HG03469 (cell line): ENCODE measurements around the gene KCTD4.
"Not testable (repeated sequence)": the region's sequence is repeated elsewhere in the genome, so short reads cannot be mapped to it uniquely, and the experiment has no call there.

Experiments used
- ATAC-seq: cut with Tn5 transposase; IDR thresholded peaks from one replicate; pipeline ENCODE4 v1.9.1; 2021; ENCODE audit warnings: mild to moderate bottlenecking, moderate library complexity, moderate number of reproducible peaks; ENCODE audit not compliant: unreplicated experiment

The KCTD4 gene

DNA sequence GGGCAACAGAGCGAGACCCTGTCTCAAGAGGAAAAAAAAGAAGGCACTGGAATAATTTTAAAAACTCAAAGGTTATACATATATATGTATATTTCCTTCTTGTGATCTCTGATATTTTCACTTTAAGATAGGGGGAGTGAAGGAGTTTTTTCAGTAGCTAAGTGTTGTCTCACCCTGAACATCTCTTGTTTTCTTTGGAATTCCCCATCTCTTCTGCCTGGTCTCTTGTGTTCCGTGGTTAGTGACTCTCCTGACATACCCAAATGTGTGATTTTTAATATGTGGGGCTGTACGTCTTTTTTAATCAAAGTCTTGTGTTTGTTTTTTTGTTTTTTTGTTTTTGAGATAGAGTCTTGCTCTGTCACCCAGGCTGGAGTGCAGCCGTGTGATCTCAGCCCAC lies 15.3 kb upstream of the KCTD4 start:
- no peak for ATAC-seq

DNA sequence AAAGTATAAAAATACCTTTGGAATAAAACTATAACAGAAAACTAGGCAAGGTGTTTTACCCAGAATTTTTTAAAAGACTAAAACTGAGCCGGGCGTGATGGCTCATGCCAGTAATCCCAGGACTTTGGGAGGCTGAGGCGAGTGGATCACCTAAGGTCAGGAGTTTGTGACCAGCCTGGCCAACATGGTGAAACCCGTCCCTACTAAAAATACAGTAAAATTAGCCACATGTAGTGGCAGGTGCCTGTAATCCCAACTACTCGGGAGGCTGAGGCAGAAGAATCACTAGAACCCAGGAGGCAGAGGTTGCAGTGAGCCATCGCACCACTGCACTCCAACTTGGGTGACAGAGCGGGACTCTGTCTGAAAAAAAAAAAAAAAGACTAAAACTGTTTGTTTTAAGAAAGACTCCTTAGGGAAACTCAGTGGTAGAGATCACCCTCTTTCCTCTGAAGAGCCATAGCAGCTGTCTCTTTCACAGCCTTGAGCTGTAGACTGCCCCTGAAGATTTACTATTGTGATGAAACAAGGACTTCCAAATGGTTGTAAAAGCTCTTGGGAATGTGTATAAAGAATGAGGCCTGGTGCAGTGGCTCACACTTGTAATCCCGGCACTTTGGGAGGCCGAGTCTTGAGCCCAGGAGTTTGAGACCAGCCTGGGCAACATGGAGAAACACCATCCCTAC lies 14.7 kb upstream of the KCTD4 start:
- no peak for ATAC-seq

DNA sequence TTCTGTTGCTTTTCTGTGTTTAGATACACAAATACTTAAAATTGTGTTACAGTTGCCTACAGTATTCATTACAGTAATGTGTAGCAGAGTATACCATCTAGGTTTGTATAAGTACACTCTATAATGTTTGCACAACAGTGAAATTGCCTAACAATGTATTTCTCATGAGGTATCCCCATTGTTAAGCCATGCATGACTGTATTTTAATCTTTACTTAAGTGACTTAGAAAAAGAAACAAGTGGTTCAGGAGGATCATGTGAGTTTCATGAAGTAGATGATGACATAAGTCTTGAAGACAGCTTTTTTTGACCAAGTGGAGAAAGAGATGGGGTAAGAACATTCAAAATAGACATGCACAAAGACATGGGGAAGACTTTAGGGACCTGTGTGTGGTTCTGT lies 8.4 kb upstream of the KCTD4 start:
- ATAC-seq, result no peak

DNA sequence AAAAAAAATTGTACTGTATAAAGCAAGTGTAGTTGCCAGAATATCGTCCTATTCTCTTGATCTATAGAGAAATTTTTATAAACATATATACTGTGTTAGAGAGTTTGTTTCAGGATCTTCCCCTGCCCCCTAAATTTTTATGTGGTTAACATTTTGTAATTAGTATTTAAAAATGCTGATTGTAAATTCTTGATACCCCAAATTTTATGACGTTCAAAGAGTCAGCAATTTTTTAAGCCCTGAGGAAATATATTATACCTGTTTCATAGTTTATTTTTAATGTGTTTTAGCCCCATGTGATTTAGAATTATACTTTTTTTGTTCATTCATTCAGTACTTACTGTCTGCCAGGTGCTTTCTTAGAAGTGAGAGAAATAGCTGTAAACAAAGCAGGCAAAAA lies 7.3 kb upstream of the KCTD4 start:
- no peak for ATAC-seq

DNA sequence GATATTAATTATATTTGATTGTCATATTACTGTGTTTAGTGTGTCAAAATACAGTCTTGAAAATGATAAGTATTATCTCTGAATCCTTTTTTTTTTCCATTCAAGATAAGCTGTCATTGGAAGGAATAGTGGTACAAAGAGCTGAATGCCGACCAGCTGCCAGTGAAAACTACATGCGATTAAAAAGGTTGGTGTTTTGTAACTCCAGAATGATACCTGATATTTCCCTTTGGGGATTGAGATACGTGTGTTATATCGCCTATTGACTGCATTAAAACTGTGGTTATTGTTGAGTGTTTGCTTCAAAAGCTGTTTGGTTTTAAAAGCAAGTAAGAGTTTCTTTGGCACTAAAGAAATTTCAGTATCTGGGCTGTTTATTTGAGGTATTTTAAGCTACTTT lies 6.5 kb upstream of the KCTD4 start:
- ATAC-seq, result no peak

DNA sequence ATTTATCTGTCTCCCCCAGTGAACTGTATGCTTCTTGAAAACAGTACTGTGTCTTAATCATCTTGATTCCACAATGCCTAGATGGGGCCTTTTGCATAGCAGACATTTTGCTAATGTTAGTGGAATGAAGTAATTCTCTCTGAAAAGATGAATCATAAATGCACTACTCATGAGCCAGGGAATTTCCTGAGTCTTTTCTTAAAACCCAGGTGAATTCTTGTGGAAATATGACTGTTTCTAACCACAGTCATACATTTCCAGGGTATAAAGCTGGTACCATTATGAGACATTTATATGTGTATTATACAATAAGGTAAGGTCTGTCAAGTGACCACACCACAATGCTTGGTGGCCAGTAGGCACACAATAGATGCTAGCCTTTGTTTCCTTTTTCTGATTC lies 5.5 kb upstream of the KCTD4 start:
- ATAC-seq, result no peak

DNA sequence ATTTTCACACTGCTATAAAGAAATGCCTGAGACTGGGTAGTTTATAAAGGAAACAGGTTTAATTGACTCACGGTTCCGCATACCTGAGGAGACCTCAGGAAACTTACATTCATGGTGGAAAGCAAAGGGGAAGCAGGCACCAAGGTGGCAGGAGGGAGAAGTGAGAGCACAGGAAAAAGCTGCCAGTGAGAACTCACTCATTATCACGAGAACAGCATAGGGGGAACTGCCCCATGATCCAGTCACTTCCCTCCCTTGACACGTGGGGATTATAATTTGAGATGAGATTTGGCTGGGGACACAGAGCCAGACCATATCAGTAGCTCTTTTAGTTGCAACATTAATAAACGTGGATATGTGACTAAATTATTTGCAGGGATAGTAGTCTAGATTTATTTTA lies 4.3 kb upstream of the KCTD4 start:
- ATAC-seq, result no peak

DNA sequence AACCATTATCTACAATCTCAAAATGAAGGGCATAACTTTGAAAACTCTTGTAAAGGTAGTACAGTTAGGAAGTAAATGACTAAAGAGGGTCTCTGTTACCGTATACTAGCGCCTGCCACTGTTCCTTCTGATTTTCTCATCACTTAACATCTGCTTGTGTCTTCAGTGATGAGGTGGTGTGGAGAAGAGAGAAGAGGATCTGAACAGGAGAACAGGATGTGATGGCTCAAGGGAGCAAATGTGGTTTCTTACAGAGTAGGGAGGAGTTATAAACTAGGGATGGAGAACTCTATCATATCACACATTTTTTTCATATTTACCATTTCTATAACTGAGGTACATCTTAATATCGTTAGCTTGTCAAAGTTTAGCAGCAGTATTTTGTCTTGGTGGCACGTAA lies 1.1 kb downstream of the KCTD4 start:
- no peak for ATAC-seq

DNA sequence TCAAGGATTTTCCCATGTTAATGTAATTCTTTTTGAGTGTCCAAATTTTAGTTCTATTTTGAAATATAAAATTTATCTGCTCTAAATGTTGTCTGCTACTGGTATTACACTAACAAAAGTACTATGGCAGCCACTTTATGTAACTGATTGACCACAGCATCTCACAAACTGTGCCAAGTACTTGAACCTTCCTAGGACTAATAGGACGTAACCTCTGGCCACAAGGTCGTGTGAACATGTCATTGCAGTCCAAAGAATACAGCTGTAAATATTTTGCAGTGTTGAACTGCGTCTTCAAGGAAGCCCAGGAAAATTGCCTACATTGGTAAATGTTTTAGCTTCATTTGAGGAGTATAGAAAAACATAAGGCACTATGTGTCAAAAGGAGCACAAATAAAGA lies 1.9 kb downstream of the KCTD4 start:
- no peak for ATAC-seq

DNA sequence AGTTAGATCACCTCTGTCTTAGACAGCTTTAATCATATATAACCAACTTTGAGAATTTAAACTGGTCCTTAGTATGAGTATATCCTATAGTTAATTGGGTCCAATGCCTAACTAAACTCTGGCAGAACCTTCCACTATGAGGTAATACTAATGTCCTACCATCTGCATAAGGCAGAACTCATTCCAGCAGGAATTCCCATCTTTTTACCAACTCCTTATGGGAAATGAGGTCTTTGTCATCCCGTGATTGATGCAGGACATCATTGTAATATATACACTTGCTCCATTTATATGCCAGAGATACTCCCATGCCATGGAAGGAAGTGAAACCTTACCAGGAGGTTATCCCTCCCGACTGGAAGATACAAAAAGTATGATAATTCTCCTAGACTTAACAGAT lies 2.8 kb downstream of the KCTD4 start:
- ATAC-seq, result no peak

DNA sequence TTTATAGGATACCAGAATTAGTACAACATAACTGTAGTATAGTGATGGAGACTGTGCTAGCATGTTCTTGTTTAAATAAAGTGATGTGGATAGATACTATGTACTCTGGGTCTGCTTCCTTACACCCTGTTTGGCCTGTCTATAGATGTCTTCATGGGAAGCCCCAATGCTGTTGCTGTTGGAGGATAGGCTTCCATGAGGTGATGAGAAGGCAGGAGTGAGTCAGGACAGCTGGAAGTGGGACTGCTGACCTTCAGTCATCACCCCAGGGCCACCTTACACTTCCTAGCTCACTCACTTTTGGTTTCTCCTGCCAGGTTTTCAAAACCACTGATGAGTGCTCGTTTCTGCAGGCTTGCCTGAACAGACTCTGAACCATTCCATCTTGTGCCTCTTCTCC lies 4.2 kb downstream of the KCTD4 start:
- no peak for ATAC-seq

DNA sequence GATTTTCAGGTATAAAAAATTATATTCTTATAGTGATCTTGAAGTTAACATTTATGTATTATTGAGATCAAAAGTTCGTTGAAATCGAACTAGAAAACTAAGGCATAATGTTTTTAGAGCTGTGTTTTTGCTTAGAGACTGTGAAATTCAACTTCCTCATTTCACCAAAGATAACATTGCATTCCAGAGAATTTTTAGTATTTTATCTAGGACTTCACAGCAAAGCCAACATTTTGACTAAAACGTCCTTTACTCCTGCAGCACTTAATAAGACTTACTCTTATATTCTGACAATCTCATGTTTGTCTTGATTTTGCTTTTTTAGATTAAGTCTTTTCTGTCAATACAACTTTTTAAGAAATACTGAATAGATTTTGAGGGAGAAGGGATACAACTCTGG lies 4.7 kb downstream of the KCTD4 start:
- no peak for ATAC-seq

DNA sequence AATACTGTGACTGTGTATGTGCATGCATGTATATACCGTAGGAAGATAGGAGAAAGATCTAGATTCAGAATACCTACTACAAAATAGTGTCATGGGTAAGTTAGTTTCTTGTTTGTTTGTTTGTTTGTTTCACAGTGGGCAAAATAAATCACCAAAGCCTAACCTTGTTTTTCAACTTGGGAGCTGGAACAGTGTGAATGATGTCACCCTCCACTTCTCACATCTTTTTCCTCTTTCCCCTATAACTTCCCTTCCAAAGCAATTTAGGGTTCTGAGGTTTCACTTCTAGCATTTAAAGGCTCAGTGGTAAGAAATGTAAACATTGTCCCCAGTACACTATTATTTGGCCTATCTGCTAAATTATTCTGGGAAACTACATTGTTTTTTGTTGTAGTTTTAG lies 5.4 kb downstream of the KCTD4 start:
- ATAC-seq, result no peak

DNA sequence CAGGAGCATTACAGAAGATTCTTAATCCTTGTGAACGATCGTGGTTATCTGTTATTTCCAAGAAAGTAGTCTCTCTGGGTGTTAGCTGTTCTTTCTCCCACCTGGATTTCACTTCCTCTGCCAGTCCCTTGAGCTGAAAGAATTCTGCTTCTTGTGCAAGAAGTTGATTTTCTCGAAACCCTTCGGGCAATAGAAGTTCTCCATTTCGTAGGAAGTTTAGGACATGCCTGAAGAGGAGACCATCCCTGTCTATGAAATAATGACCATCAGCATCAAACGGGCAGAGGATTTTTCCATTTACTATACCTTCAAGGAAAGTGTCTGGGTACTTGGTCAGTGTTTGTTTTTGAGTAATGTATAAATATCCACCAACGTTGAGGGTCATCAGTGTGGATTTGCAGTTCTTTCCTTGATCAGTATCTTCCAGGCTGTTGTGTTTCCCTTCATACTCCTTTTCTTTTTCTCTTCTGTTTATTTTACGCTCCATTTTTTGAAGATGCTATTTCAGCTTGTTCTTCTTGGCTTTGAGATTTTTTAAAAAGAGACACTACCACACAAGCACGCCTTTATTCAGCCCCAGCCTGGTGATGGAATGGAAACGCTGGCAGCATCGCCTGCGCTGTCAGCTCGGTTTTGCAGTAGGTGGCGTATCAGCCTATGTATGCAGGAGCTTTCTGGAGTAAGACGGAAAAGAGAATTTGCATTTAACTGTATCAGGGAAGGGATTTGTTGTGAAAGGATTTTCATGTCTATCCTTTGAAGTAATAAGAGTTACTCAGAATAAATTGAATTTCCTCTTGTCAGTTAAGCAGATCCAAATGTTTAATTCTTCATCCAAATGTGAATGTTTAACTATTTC lies 6.5 kb downstream of the KCTD4 start:
- ATAC-seq, result no peak

DNA sequence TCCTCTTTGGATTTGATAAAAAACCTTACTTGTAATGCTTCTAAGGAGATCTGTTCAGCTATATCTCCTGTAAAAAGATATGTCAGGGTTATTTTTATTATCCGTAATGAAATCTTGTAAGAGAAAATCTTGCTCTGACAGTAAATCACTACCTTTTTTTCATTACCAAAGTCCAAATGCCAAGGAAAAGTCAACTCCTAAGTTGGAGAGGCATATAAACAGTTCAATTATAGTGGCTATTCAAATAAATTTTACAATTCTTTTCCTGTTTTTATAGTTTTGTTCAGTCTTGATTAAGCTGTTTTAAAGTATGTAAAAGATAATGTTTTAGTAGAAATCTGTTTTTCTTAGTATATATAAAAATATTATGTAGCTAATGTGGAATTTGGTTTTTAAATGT lies 9.0 kb downstream of the KCTD4 start:
- ATAC-seq, result no peak

DNA sequence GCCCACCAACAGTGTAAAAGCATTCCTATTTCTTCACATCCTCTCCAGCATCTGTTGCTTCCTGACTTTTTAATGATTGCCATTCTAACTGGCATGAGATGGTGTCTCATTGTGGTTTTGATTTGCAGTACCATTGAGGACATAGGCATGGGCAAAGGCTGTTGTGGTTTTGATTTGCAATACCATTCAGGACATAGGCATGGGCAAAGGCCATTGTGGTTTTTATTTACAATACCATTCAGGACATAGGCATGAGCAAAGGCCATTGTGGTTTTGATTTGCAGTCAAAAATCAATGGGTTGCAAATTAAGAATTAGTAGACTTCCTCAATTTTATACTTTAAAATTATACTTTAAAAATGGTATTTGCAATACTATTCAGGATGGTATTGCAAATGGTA lies 11.3 kb downstream of the KCTD4 start:
- not testable (repeated sequence) for ATAC-seq

DNA sequence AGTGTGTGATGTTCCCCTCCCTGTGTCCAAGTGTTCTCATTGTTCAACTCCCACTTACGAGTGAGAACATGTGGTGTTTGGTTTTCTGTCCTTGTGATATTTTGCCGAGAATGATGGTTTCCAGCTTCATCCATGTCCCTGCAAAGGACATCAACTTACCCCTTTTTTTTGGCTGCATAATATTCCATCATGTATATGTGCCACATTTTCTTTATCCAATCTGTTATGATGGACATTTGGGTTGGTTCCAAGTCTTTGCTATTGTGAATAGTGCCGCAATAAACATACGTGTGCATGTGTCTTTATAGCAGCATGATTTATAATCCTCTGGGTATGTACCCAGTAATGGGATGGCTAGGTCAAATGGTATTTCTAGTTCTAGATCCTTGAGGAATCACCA lies 11.8 kb downstream of the KCTD4 start:
- not testable (repeated sequence) for ATAC-seq

DNA sequence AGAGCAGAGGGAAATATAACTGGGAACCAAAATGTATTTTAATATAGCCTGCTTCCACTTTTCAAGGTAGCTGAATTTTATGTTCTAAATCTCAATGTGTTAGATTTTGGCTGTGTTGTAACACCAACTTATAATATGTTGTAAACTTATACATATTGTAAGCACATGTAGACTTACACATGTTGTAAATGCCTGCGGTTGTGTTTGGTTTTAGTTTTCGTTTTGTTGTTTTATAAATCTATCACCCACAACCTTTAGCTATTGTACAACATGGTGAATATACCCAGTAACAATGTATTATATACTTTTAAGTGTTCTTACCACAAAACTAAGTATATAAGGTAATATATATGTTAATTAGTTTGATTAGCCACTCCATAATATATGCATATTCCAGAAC lies 15.6 kb downstream of the KCTD4 start:
- no peak for ATAC-seq

DNA sequence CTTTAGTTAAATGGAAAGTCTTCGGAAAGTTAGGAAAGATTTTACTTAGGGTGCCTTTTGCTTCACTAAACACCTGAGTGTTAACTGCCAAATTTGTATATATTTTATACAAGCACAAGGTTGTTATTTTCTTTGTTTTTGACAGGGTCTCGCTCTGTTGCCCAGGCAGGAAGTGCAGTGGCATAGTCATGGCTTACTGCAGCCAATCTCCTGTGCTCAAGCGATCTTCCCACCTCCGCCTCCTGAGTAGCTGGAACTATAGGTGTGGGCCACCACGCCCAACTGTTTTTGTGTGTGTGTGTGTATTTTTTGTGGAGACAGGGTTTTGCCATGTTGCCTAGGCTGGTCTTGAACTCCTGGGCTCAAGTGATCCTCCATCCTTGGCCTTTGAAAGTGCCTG lies 16.2 kb downstream of the KCTD4 start:
- no peak for ATAC-seq

DNA sequence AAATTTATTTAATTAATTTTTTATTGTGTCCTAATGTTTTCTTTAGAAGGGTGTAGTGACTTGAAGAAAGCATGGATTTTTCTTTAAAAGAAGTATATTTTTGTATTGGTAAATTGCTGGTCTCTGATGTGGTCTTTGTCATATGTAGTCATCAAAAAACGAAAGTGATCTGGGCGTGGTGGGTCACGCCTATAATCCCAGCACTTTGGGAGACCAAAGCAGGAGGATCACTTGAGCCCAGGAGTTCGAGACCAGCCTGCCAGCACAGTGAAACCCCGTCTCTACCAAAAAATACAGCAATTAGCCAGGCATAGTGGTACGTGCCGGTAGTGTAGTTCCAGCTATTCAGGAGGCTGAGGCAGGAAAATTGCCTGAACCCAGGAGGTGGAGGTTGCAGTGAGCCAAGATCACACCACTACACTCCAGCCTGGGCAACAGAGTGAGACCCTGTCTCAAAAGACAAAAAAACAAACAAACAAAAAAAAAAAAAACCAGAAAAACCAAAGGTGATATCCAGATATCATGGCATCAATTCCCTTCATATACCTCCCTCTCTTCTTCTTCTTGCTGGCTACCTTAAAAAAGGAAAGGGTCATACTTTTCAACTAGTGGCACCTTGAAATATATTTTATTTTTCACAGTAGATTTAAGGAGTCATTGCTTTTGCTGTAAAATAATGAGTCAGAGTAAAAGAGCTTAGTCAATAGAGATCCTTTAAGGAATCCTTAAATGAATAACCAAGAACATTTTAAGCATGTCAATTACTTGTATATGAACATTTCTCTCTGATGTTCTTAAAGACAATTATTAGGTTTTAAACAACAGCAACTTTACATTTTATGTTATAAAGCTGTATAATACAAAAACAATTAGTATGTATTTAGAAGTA lies 19.9 kb downstream of the KCTD4 start:
- ATAC-seq, result no peak

DNA sequence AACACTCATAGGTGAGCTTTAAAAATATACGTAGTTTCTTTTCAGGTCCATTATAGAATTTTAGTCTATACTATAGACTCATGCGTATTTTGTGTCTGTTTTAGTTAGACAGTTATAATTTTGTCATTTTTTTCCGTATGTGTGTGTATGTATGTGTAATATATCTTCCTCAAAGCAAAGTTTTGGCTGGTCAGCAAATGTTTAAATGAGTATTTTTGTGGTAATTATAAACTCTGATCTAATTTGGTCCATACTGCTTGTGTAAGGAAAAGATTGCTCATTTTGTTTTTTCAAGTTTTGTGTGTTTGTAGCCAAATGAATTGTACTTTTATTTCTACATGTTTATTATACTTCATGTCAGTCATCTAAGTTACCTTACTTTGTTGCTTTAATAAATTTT lies 20.5 kb downstream of the KCTD4 start:
- ATAC-seq, result no peak

DNA sequence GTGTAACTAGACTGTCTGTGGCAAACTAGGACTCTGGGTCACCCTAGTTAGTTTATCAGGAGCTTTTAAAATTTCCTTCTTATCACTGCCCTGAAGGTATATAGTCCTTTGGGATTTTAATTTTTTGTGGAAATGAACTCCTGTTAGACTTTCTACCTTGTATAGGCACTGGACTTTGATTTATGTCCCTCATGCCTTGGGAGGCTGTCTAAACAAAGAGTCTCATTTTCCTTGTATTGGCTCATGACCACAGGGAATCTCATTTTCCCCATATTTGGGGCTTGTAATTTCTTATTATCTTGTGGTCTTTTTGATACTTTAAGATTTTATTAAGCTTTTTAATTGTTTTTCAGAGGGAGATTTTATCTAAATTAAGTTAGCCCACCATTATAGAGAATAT lies 21.4 kb downstream of the KCTD4 start:
- ATAC-seq, result no peak
